ENCODE data around the gene DUSP22.

DNA sequence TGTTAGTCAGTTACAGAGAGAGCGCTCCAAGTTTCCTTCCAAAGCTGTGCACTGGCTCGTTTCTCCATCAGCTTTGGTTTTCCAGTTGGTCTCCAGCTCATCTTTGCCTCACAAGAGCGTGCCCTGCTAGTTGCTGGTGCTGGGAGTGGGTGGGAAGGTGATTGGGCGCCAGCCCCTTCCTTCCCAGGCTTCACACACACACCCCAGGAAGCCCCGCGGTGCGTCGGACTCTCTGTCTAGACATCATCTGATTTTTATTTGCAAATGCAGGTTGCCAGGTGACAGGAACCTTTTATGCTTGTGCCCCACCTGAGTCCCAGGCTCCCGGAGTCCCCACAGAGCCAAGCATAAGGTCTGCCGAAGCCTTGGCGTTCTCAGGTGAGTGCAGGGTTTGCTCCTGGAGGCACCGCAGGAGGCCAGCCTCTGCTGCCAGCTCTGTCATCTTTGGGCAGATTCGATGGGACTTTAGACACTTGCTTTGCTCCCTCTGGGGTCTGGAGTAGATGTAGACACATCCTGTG, 106.3 kb downstream of the DUSP22 start:
- TF ChIP-seq RFX5 (IDR thresholded peaks at IDR 0.05; ENCODE audit: low read length) (no peak), EP300 (IDR thresholded peaks at IDR 0.05; ENCODE audit: borderline replicate concordance in 1 of 2, low read depth in 1 of 2, low read length in 1 of 2) (no peak), TCF12 (IDR thresholded peaks at IDR 0.05) (no peak), POLR2AphosphoS5 (IDR thresholded peaks at IDR 0.05; ENCODE audit: low read depth, low read length) (no peak), MXI1 (IDR thresholded peaks at IDR 0.05; ENCODE audit: low read depth, low read length) (no peak), FOXM1 (IDR thresholded peaks at IDR 0.05; ENCODE audit: low read depth) (no peak)
- TF ChIP-seq, protein P1, sequence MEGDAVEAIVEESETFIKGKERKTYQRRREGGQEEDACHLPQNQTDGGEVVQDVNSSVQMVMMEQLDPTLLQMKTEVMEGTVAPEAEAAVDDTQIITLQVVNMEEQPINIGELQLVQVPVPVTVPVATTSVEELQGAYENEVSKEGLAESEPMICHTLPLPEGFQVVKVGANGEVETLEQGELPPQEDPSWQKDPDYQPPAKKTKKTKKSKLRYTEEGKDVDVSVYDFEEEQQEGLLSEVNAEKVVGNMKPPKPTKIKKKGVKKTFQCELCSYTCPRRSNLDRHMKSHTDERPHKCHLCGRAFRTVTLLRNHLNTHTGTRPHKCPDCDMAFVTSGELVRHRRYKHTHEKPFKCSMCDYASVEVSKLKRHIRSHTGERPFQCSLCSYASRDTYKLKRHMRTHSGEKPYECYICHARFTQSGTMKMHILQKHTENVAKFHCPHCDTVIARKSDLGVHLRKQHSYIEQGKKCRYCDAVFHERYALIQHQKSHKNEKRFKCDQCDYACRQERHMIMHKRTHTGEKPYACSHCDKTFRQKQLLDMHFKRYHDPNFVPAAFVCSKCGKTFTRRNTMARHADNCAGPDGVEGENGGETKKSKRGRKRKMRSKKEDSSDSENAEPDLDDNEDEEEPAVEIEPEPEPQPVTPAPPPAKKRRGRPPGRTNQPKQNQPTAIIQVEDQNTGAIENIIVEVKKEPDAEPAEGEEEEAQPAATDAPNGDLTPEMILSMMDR (IDR thresholded peaks at IDR 0.05): no peak
- TF ChIP-seq, protein P2, sequence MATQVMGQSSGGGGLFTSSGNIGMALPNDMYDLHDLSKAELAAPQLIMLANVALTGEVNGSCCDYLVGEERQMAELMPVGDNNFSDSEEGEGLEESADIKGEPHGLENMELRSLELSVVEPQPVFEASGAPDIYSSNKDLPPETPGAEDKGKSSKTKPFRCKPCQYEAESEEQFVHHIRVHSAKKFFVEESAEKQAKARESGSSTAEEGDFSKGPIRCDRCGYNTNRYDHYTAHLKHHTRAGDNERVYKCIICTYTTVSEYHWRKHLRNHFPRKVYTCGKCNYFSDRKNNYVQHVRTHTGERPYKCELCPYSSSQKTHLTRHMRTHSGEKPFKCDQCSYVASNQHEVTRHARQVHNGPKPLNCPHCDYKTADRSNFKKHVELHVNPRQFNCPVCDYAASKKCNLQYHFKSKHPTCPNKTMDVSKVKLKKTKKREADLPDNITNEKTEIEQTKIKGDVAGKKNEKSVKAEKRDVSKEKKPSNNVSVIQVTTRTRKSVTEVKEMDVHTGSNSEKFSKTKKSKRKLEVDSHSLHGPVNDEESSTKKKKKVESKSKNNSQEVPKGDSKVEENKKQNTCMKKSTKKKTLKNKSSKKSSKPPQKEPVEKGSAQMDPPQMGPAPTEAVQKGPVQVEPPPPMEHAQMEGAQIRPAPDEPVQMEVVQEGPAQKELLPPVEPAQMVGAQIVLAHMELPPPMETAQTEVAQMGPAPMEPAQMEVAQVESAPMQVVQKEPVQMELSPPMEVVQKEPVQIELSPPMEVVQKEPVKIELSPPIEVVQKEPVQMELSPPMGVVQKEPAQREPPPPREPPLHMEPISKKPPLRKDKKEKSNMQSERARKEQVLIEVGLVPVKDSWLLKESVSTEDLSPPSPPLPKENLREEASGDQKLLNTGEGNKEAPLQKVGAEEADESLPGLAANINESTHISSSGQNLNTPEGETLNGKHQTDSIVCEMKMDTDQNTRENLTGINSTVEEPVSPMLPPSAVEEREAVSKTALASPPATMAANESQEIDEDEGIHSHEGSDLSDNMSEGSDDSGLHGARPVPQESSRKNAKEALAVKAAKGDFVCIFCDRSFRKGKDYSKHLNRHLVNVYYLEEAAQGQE (IDR thresholded peaks at IDR 0.05; ENCODE audit: low read depth, low read length): no peak
